HepG2 (cell line): ENCODE data around the gene SPSB2.

Experiments used
- CHD2 ChIP-seq: IDR thresholded peaks from 2 replicates; pipeline ENCODE4 v1.6.1; 2011; ENCODE audit warnings: low read depth, low read length, improper control_type of control experiment
- CTCF ChIP-seq: sonication (generic); formaldehyde crosslinking; IDR thresholded peaks from 2 replicates; pipeline ENCODE4 v1.5.0; 2020; ENCODE audit warnings: mild to moderate bottlenecking, missing genetic modification reagents, moderate library complexity
- EZH2 ChIP-seq: conservative IDR thresholded peaks from 2 replicates; pipeline ENCODE4 v1.6.1; 2012; ENCODE audit warnings: mild to moderate bottlenecking, low read depth, low read length, moderate library complexity
- MTF1 ChIP-seq: sonication (generic); formaldehyde crosslinking; IDR thresholded peaks from 2 replicates; pipeline ENCODE4 v1.5.0; 2020; ENCODE audit warnings: missing genetic modification reagents
- MXI1 ChIP-seq: IDR thresholded peaks from 3 replicates; pipeline ENCODE4 v1.6.1; 2012; ENCODE audit warnings: low read depth, low read length, inconsistent platforms, borderline replicate concordance
- PAXIP1 ChIP-seq: sonication (generic); formaldehyde crosslinking; conservative IDR thresholded peaks from 2 replicates; pipeline ENCODE4 v1.4.0; 2020; ENCODE audit warnings: mild to moderate bottlenecking, missing genetic modification reagents, moderate library complexity
- ZBTB8A ChIP-seq: sonication (generic); formaldehyde crosslinking; IDR thresholded peaks from 2 replicates; pipeline ENCODE4 v1.4.0; 2020; ENCODE audit warnings: mild to moderate bottlenecking, low read depth, missing genetic modification reagents, borderline replicate concordance
- ZNF639 ChIP-seq: conservative IDR thresholded peaks from 2 replicates; pipeline ENCODE4 v1.6.1; 2018; ENCODE audit warnings: missing genetic modification reagents

- no peak for TF ChIP-seq CTCF
- TF ChIP-seq EZH2, result no peak
- TF ChIP-seq ZBTB8A (CRISPR knock-in tag), result no peak
- TF ChIP-seq ZNF639 (CRISPR knock-in tag), result no peak
- no peak for TF ChIP-seq CHD2
- TF ChIP-seq PAXIP1 (CRISPR knock-in tag), result no peak
- TF ChIP-seq MXI1, result no peak
- TF ChIP-seq MTF1 (CRISPR knock-in tag), result no peak
These were observed 31.0 kb downstream of the SPSB2 start for GRCh38 chr12:6842075-6842474.
